HG03469 (cell line): ENCODE results near the gene TBPL1.

Experiments
- ATAC-seq: cut with Tn5 transposase; IDR thresholded peaks from one replicate; pipeline ENCODE4 v1.9.1; 2021; ENCODE audit warnings: mild to moderate bottlenecking, moderate library complexity, moderate number of reproducible peaks; ENCODE audit not compliant: unreplicated experiment

The TBPL1 gene

GRCh38 chr6:134002821-134003220 is 49.8 kb downstream of the TBPL1 start:
- ATAC-seq, result no peak

- ATAC-seq, result no peak
Observed at GRCh38 chr6:134003542-134003951, 50.5 kb downstream of the TBPL1 start.

- ATAC-seq, result no peak
Observed at GRCh38 chr6:134004714-134005113, 51.7 kb downstream of the TBPL1 start.

GRCh38 chr6:134005800-134006199 is 52.8 kb downstream of the TBPL1 start:
- ATAC-seq, result no peak

GRCh38 chr6:134007077-134007476 is 54.1 kb downstream of the TBPL1 start:
- no peak for ATAC-seq

- ATAC-seq, result no peak
Observed at GRCh38 chr6:134009876-134010275, 56.9 kb downstream of the TBPL1 start.

- no peak for ATAC-seq
Observed at GRCh38 chr6:134010400-134010799, 57.4 kb downstream of the TBPL1 start.

- no peak for ATAC-seq
Observed at GRCh38 chr6:134010974-134011373, 58.0 kb downstream of the TBPL1 start.

- ATAC-seq, result no peak
Observed at GRCh38 chr6:134014588-134015137, 61.6 kb downstream of the TBPL1 start.

- ATAC-seq, result no peak
Observed at GRCh38 chr6:134015719-134016557, 62.9 kb downstream of the TBPL1 start.

GRCh38 chr6:134016558-134016814 is 63.5 kb downstream of the TBPL1 start:
- ATAC-seq, result no peak

- no peak for ATAC-seq
Observed at GRCh38 chr6:134020071-134020470, 67.0 kb downstream of the TBPL1 start.

- no peak for ATAC-seq
Observed at GRCh38 chr6:134020543-134020942, 67.5 kb downstream of the TBPL1 start.

- no peak for ATAC-seq
Observed at GRCh38 chr6:134020968-134021367, 67.9 kb downstream of the TBPL1 start.

- ATAC-seq, result no peak
Observed at GRCh38 chr6:134021396-134022122, 68.5 kb downstream of the TBPL1 start.

GRCh38 chr6:134022650-134023049 is 69.6 kb downstream of the TBPL1 start:
- no peak for ATAC-seq

- ATAC-seq, result no peak
Observed at GRCh38 chr6:134026597-134026996, 73.6 kb downstream of the TBPL1 start.

- no peak for ATAC-seq
Observed at GRCh38 chr6:134028438-134028837, 75.4 kb downstream of the TBPL1 start.

GRCh38 chr6:134029495-134030455 is 76.8 kb downstream of the TBPL1 start:
- ATAC-seq, result no peak

GRCh38 chr6:134031696-134032255 is 78.8 kb downstream of the TBPL1 start:
- ATAC-seq, result no peak

GRCh38 chr6:134034478-134034877 is 81.5 kb downstream of the TBPL1 start:
- ATAC-seq, result no peak
